HuH-7 (cell line): ENCODE results near the gene TBRG4.

Experiments used
- DNase-seq: peaks from one replicate; pipeline ENCODE4 v3.0.0; 2011; ENCODE audit warnings: low spot score

The TBRG4 gene

DNA sequence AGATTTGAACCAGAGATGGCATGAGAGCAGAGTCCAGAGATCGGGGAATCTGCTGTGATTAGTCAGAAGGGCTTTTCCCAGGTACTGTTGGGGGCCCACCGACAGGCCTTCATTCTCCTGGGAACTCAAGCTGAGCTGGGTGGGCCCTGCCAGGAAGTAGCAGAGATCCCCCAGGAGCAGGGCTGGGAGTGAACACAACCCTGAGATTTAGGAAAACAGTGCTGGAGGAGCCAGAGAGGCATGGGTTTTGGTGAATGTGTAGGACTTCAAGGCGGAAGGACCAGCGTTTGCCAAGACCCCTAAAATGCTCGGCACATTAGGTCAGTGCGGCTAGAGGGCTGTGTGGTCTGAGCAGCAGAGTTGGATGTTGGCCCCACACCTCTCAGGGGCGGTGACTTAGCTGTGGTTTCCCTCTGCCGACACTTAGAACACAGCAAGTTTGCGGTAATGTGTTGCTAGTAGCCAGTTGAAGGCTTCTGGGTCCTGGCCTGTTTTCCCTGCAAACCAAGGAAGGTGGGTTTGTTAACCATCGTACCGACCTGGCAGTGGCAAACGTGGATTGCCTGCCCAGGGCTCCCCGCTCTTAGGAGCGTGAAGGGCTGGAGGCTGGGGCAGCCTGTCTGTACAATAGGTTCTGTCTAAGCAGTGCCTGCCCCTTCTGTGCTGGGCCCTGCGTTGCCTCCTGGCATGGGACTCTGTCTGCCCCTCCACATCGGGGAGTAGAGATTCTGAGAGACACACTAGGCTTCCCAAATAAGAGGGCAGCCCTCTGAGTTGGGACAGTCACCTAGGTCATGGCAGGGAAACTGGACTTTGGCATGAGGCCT lies 36.8 kb downstream of the TBRG4 start:
- no peak for DNase-seq

DNA sequence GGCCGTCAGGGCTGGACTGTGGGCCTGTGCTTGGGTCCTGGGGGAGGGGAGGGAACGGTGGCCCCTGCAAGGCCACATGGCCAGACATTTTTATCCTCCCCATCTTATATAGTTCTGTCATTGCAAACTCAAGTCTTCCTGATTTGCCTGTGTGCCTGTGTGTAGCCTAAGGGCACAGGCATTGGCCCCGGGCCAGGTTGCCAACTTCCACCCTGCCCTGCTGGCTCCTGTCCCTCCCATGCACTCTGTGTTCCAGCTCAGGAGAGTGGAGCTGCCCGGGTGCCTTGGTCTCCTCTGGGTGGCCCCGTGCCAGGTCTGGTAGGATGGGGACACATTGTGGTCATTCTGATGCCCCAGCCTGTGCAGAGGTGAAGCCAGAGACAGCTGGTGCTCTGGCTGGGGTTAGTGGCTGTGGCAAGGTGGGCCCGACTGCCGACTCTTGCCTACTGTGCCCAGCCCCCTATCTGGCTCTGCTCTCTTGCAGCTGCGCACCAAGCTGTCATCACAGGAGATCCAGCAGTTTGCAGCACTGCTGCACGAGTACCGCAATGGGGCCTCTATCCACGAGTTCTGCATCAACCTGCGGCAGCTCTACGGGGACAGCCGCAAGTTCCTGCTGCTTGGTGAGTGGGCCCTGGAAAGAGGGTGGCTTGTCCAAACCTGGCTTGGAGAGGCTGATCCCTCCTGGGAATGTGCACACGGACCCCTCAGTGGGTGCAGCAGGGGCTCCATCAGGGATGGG lies 37.5 kb downstream of the TBRG4 start:
- no peak for DNase-seq

DNA sequence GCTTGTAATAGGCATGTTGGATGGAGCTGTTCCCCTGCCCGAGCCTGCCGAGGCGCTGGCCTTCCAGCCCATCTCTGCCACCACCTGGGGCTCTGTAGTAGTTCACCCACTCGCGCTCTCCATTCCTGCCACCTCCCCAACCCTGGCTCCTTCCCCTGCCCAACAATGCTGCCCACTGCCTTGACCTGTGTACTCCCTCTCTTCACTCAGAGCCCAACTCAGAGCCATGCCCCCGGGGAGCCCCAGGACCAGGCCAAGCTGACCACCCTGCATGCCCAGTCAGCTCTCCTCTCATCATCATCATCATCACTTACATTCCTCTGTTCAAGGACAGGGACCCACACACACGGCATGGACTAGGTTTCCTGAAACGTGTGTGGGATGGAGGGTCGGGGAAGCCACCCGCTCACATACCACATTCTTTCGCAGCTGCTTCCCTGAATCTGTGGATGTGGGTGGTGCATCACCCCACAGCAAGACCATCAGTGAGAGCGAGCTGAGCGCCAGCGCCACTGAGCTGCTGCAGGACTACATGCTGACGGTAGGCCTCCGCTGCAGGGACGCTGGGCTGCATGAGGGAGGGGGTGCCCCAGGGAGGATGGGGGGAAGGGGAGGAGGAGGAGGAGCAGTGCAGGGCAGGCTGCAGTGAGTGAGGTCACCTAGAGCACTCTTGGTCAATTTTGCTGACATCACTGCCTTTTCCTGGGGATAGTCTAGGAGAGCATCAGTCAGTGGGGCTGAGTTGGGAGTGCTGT lies 38.3 kb downstream of the TBRG4 start:
- no peak for DNase-seq

DNA sequence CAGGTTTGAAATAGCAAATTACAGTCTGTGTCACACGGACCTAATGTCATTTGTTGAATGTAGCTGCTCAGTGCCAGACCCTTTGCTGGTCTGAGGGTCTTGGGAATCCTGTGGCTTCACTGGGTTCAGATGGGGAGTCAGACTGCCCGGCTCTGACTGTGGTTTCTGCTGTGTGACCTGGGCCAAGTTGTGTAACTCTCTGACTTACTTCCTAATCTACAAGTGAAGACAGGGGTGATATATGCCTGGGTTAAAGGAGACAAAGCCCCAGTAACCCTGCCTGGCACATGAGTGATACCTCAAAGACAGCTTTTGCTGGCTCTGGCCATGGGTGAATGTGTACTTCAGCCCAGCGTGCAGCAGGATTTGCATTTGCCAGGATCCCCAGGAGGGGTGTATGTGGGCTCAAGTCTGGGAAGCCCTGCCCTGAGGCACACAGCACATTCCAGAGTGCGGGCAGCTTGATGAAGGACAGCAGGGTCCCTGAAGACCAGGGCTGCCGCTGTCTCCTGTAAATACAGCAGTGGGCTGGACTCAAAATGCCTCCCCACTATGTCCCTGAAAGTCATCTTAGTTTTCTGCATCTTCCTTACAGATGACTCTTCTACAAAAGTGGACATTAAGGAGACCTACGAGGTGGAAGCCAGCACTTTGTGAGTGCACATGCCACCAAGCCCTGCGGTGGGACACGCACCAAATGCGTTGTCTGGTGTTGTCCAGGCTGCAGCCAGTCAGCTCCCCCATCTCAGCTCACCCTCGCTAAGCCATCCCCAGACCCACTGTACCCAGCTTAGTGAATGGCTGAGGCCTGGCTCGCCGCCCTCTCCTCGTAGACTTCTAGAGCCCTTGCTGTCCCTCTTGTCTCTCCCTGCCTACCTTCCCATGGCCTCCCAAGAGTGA lies 39.1 kb downstream of the TBRG4 start:
- DNase-seq = no peak

DNA sequence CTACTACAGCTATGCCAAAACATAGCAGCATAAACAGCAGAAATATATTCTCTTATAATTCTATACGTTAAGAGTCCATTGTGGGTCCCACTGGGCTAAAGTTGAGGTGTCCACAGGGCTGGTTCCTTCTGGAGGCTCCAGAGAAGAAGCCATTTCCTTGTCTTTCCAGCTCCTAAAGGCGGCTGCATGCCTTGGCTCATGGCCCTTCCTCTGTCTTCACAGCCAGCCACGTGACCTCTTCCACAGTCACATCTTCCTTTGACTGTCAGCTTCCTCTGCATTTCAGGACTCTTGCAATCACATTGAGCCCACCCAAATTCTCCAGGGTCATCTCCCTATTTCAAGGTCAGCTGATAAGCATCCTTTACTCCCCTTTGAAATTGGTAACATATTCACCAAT lies 40.0 kb downstream of the TBRG4 start:
- no peak for DNase-seq

DNA sequence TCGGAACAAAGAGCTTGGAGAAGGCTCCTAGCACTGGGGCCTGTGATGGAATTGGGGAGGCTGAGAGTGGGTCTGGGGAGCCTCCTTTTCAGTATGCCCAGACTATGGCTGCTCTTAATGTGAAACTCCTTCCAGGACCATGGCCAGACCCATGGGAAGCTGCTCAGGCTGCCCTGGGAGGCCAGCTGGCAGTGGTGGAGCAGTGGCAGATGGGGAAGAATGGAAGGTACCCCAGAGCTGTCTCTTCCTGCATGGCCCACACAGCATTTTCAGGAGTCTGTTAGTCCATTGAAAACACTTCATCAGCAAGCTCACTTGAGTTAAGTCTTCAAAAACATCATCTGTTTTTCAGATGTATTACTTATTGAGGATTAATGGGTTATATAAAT lies 41.2 kb downstream of the TBRG4 start:
- no peak for DNase-seq

DNA sequence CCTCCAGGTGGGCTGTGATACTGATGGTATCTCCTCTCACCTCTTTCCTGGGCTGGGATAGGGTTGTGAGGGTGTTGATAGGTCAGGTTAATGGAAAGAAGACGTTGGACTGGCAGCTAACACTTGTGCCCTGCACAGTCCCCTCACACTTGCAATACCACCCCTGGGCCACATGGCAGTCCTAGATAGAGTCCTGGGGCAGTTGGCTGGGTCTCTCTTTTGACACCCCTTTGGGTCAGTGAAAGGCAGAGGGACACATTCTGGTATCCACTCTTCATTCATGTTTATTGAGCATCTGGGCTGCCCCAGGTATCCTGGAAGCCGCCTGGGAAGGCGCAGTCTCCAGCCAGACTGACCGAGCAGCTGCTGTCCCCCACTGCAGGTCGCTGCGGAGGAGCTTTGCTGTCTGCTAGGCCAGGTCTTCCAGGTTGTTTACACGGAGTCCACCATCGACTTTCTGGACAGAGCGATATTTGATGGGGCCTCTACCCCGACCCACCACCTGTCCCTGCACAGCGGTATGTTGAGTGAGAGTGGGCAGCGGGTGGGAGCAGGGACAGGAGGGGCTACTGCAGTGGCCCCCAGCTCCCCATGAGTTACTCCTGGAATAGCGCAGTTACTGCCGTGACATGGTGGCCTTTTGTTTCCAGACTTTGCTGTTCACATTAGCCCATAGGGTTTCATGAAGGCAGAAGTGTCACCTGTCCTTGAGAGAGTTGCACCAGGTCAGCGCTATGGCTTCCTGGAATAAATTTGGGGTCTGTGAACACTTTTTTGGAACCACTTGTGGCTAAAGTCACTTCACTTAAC lies 41.8 kb downstream of the TBRG4 start:
- no peak for DNase-seq

DNA sequence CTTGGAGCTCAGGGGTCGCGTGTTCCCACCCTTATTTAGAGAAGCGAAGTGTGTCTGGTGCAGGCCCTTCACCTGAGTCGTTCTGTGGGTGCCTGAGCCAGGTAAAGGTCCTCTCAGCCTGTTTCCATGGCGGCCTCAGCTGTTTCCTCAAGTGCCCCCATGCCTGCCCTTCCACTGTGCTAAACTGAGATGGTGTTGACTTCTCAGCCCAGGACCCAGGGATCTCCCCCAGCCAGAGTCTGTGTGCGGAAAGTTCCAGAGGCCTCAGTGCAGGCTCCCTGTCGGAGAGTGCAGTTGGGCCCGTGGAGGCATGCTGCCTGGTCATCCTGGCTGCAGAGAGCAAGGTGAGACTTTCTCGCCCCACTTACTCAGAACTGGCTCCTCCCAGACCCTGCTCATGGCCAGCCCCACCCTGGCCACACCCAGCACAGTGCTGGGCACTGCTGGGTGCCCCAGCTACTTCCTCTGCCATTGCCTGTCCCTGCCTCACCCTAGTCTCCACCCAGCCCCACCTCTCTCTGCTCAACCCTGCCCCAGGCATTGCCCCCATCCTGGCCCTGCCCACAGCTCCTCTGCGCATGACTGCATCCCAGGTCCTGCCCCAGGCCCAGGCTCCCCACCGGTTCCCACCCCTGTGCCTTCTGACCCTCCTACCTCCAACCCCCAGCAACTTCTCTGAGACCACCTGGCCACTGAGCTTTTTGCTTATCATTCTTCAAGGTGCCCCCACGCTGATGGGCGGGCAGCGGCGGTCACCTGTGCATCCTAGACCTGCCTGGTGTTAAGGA lies 43.1 kb downstream of the TBRG4 start:
- DNase-seq = no peak

DNA sequence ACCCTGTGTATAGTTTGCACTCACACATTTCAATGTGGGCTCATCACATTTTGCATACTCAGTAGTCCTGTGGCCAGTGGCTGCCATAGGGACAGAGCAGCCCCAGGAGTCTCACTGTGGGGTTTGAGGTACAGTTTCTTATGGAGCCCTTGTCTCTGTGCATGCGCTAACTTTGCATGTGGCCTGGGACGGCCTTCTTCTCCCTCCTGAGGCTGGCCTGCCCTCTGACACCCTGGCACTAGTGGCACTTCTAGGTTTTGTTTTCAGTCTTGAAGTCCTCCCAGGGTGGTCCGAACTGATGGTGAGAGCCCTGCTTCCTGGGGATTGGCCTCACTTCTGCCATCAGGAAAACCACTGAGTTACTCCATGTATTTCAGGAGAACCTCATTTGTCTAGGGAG lies 43.9 kb downstream of the TBRG4 start:
- DNase-seq = no peak

DNA sequence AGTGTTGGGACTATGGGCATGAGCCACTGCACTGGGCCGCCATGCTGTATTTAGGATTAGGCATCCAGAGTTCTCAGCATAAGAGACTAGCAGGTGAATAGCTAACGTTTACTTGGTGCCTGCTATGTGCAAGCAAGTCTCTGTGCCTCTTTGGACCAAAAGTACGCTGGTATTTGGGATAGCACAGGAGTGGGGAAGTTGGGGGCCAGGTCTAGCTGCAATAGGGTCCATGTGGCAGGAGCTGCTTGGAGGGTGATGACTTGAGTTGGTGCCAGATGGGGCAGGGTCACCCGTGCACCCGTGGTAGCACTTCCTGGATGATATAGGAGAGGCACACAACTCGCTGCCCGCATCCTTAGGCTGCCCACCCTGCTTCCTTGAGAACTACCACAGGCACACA lies 45.1 kb downstream of the TBRG4 start:
- no peak for DNase-seq

DNA sequence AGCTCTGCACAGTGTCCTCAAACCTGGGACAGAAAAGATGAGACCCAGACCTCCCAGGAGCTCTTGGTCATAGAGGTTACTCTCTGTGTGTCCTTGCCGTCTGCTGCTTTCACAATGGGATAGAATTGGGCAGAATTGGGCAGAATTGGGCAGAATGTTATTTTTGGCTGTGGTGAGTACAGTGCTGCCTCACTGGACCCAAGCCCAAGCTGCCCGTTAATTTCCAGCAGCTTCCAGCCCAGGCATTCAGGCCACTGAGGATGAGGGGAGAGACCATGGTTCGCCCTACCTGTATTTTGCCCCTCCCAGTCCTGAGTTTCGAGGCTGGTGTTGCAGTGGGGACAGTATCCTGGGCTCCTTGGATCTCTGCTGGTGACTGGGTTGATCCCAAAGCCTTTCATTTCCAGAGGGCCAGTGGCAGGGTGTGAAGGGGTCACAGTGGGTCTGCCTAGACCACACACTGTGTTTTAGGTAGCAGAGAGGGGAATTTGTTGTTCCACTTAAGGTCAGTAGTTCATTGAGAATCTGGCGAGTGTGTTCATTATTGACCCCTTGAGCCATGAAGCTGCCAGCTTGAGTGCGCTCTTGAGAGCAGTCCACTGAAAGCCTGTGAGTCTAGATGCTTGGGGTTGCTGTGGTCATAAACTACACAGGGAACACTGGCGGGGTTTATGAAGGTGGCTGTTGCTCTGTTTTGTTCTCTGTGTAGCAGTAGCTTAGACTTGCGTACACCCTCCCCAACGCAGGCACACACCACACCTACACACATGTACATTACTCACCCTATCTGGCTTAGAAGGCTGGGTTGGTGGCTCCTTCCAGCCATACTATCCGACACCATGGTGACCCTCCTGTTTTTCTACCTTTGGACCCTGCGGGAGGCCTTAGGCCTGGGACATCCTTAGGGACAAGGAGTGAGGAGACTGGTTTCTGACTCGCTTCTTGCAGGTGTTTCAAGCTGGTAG lies 46.2 kb downstream of the TBRG4 start:
- no peak for DNase-seq

DNA sequence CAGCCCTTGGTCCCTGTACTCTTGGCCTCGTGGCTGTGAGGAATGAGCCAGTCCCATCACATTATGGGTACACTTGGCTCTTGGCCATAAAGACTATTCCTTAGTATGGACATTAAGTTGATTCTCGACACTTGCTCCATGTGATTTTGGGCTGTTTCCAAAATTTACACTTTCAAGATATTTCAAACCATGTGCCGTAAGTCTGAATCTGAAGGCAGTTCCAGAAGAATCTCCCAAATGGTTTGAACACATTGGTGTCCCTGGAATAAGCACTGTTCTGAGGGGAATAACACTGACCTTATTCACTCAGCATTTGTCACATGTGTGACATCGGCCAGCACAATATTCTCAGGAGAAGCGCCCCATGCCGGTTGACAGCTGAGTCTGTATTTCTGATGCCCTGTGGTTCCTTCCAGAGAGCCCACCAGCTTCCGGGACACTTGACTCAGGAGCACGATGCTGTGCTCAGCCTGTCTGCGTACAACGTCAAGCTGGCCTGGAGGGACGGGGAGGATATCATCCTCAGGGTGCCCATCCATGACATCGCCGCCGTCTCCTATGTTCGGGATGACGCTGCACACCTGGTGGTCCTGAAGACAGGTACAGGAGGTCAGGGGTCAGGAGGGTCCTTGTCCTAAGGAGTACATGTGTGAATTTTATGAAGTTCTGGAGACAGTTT lies 47.3 kb downstream of the TBRG4 start:
- DNase-seq = no peak

DNA sequence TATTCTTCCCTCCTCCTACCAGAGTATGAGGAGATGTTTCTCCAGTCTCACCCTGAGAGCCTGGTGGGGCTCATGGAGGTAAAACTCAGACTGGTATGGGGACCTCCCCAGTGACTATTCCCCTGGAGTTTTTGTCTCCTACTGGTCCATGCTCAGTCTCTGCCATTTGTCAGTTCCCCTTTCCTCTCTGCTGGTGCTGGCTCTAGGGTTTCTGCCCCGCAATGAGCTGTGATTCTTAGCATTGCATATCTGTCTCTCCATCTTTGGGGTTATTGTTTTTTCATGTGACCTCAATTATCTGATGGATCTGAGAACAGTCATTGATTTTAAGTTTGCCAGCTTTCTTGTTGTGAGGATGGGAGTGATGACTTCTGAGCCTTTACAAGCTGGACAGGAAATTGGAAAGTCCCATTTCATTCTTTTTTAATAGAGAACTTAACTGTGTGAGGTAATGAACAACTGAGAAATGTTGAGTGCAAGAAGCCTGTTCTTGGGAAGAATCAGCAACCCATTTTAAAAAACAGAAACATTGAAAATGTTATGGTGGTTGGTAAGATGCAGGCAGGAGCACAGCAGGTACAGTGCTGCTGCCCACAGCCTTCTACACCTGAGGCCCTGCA lies 49.6 kb downstream of the TBRG4 start:
- no peak for DNase-seq

DNA sequence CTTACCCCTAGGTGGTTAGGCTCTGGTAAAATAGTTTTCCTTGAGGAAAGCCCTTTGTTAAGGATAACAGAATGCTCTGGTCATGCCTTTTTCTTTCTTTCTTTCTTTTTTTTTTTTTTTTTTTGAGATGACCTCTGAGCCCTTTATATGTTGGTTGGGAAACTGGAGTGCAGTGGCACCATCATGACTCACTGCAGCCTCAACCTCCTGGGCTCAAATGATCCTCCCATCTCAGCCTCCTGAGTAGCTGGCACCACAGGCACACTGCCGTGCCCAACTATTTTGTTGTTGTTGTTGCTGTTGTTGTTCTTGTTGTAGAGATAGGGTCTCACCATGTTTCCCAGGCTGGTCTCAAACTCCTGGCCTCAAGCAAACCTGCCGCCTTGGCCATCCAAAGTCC lies 50.1 kb downstream of the TBRG4 start:
- no peak for DNase-seq

DNA sequence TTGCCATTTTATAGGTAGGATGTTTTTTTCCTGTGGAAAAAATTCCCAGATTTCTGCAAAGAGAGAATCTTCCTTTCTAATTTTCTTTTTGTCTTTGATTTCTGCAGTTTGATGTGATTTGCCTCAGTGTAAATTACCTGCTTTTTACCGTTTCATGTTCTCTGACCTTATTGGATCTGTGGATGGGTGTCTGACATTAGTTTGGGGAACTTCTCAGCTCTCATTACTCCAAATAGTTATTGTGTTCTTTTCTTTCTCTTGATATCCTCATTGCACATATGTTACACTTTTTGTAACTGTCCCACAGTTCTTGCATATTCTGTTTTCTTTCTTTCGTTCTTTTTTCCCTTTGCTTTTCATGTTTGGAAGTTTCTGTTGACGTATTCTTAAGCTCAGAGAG lies 51.2 kb downstream of the TBRG4 start:
- no peak for DNase-seq

DNA sequence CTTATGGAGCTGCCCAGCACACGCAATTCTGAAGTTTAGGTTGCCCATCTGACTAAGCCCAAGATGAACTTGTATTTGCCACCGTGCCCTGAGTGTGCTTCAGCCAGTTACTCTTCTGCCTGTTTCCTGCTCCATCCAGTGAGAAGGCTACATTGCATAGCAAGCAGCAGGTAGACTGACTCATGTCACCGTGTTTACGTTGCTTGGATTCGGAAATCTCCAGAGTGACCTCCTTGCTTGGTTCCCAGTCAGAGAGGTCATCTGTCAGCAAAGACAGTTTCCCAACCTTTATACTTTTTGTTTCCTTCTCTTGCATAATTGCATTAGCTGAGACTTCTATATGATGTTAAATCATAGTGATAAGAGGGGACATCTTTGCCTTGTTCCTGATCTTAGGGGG lies 53.6 kb downstream of the TBRG4 start:
- DNase-seq = no peak

DNA sequence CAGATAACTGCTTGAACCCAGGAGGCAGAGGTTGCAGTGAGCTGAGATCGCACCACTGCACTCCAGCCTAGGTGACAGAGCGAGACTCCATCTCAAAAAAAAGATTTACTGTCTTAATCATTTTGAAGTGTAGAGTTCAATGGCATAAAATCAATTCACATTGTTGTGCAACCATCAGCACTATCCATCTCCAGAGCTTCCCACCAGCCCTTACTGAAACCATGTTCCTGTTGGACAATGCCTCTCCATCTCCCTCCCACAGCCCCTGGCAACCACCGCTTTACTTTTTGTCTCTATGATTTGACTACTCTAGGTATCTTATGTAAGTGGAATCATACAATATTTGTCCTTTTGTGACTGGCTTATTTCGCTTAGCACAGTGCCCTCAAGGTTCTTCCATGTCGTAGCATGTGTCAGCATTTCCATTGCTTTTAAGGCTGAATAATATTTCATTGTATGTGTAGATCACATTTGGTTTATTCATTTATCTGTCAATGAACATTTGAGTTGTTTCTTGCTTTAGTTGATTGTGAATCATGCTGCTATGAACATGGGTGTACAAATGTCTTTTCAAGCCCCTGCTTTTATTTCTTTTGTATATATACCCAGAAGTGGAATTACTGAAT lies 55.8 kb downstream of the TBRG4 start:
- no peak for DNase-seq

DNA sequence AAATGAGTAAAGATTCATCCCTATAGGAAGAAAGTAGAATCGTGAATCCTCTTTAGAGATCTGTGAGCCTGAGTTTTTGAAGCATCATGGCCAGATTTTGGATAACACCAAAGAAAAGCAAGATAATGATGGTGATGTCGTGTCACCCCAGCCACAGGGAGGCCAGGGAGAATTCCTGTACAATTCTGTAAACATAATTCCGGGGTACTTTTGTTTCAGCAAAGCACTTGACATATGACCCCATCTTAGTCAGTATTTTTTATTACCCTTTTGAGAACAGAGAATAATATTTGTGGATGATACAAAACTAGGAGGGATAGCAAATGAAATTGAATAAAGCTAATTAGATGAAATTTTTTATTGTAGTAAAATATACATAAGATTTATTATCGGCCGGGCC lies 56.5 kb downstream of the TBRG4 start:
- no peak for DNase-seq
